GM19455 (cell line): Measurements from ENCODE around the gene OR4D2.

ENCODE experiments used
- ATAC-seq: cut with Tn5 transposase; IDR thresholded peaks from one replicate; pipeline ENCODE4 v1.9.1; 2021; ENCODE audit not compliant: unreplicated experiment

Gene OR4D2

GRCh38 chr17:58172369-58173071 is 5.7 kb downstream of the OR4D2 start:
- ATAC-seq, result no peak

DNA sequence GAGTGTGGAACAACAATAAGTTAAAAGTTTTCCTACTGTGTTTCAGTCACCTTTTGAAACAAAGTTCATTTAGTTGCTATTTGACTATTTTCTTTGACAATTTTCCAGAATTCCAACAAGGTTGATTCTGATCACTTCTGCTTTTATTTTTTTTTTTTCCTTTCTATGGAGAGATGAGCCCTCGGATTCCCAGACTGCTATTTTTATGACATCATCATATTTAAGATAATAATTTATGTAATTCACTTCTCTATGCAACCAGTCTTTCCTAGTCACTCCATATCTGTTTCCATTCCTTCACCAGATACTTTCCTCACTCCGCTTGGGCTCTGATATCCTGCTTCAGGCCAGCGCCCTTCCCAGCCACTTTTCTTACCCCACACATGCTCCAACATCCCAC is 8.1 kb downstream of the OR4D2 start:
- ATAC-seq, result no peak

- no peak for ATAC-seq
These were observed 9.4 kb downstream of the OR4D2 start for GRCh38 chr17:58176200-58176599.

DNA sequence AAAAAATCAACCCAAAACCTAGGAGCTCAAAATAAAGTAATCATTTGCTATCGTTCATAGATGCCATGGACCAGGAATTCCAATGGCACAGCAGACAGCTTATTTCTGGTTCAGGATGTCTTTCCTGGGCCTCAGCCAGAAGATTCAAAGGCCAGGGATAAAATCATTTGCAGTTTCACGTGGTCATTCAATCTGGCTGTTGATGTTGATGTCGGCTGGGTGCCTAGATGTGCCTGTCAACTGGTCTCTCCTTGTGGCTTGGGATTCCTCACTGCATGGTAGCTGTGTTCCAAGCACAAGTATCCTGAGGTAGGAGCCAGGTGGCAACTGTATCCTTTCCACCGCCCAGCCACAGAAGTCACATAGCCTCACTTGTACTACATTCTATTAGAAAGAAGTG is 15.0 kb downstream of the OR4D2 start:
- no peak for ATAC-seq

GRCh38 chr17:58183514-58183913 is 16.7 kb downstream of the OR4D2 start:
- ATAC-seq, result no peak

DNA sequence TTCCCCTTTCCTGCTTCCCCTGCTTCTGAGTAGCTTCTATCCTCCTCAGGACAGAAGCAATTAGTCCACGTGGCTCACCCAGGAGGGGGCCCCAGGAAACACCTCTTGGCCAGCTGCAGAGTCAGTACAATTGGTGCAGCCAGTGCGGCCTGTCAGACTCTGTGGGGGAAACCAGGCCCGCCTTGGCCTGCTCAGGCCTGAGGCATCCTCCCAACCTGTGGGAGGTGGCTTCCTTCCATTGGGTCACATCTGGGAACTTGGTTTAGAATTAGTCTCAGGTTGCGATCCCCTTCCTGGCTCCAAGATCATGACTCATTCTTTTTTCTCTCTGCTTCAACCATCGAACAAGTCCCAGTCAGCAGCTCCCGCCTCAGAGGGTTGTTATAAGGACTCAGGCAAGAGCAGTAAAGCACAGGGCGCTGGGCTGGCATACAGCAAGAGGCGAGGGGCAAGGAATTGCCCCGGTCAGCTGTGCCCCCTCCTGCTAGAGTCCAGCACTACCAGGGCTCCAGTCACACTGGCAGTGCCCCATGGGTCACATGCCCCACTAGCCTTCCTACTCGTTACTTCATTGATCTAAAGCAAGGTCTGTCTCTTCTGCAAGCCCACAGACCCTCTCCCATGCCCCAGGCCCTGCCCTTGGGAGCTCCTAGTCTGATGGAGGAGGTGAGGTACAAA is 17.7 kb downstream of the OR4D2 start:
- ATAC-seq, result no peak

DNA sequence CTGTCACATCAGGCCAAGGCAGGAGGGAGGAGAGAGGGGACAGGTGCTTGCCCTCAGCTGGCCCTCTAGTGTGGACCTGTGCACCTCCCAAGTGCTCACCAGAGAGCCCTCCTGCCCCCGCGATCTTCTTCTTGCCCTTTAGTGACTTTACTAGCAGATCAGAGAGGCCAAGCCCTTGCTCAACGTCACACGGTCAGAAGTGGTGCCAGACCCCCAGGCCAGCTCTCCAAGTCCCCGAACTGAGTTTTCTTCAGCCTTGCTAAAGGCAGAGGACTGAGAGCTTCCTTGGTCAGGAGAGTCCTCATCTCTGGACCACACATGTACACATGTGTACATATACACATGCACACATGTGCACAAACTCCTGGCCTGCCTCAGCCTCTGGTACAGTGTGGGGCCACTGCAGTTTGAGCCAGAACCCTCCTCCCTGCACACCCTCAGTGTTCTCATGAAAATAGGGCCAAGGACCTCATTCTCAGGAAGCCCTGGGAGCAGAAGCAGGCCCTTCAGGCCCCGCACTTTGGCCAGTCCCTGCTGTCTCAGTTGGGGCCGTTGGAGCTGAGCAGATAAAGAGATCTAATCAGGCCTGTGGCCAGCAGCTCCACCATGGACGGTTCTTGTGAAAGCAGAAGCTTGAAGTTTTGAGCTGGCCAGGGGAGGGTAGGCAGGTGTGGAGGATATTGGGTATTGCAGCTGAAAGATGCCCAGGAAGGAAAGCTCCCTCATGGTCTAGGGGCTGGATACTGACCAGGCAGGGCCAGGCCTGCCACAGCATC is 18.4 kb downstream of the OR4D2 start:
- no peak for ATAC-seq

GRCh38 chr17:58186591-58186990 is 19.8 kb downstream of the OR4D2 start:
- no peak for ATAC-seq

- no peak for ATAC-seq
These were observed 20.3 kb downstream of the OR4D2 start for GRCh38 chr17:58187063-58187462.

DNA sequence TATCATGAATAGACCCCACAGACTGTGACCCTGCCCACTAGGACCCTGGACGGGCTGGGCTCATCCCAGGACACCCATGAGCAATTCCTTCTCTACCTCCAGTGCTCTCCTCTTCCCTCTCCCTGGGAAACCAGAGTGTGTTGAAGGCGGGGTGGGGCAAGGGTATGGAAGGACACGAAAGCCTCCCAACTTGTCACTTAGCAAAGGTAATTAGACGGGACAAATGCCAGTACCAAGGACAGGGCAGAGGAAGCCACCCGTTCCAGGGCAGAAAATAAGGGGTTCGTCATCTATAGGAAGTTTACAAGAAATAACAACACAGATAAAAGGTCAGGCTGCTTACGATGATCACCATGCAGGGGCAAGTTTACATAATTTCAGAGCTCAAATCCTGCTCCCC is 20.9 kb downstream of the OR4D2 start:
- ATAC-seq, result no peak

- ATAC-seq, result no peak
These were observed 22.8 kb downstream of the OR4D2 start for GRCh38 chr17:58189436-58190146.

GRCh38 chr17:58191241-58191896 is 24.6 kb downstream of the OR4D2 start:
- ATAC-seq, result no peak

GRCh38 chr17:58192612-58193011 is 25.8 kb downstream of the OR4D2 start, which contains the start of gene EPX:
TSS of gene EPX (plus strand) at chr17:58192726. CDS start at chr17:58192847, 121 bp downstream.
- ATAC-seq, result no peak

DNA sequence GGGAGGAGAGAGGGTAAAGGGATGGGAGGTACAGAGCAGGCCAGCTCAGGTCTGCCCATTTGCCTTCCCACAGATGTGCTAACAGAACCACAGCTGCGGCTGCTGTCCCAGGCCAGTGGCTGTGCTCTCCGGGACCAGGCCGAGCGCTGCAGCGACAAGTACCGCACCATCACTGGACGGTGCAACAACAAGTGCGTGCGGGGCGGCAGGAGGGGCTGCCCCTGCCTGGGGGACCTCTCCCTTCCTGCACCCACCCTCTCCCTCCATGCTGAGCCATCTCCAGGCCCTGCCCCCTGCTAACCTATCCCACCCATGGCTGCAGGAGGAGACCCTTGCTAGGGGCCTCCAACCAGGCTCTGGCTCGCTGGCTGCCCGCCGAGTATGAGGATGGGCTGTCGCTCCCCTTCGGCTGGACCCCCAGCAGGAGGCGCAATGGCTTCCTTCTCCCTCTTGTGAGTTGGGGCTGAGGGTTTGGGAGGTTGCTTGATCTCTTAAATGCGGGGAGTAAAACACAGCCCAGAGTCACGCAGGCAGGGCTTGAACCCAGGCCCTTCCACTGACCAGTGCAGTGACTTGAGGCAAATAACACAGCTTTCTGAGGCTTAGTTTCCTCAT is 27.0 kb downstream of the OR4D2 start:
- ATAC-seq, result no peak

- ATAC-seq, result no peak
These were observed 28.8 kb downstream of the OR4D2 start for GRCh38 chr17:58195518-58196123.

GRCh38 chr17:58196610-58197009 is 29.8 kb downstream of the OR4D2 start:
- no peak for ATAC-seq

DNA sequence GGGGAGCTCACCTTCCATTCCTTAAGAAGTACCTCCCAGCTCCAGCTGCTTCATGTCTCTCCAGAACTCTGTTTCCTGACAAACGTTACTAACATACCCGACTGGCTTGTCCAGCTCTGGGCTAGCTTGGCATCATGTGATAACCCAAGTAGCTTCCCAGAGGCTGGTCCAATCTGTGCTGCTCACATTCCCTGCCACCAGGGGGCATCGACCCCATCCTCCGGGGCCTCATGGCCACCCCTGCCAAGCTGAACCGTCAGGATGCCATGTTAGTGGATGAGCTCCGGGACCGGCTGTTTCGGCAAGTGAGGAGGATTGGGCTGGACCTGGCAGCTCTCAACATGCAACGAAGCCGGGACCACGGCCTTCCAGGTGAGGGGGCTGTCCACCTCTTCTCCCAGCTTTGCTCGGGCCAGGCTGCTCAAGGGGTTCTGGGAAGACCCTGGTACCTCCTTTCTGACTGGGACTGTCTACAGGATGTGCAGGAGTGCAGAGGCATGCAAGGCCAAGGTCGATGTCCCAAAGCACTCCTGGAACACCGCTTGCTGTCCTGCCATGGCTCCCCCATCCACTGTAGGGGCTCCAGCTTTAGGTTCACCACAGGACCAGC is 33.3 kb downstream of the OR4D2 start:
- ATAC-seq, result no peak

DNA sequence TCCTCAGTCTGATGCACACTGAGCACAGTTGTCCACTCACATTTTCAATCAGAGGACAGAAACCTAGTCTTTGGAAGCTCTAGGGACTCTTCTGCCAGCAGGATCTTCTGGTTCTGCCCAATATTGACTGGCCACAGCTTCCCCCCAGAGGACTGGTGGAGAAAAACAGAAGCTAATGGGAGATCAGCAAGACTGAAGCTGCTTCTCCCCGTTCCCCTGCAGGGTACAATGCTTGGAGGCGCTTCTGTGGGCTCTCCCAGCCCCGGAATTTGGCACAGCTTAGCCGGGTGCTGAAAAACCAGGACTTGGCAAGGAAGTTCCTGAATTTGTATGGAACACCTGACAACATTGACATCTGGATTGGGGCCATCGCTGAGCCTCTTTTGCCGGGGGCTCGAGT is 36.1 kb downstream of the OR4D2 start:
- no peak for ATAC-seq

DNA sequence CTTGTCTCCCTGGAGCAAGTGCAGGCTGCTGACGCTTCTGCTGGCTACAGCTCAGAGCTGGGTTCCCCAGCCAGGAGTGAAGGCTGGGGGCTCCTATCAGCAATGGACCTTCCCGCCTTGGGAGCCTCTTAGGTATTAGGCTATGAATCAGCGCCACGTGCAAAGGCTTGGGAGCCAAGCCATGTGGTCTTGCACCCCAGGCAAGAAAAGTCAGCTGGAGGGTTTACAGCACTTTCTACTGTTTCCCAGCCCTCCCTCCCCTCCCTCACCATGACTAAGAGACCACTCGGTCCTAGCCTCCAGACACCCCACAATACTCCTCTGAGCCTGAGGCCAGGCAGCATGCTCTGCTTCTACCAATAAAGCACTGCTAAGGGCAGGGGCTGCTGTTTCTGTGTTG is 38.0 kb downstream of the OR4D2 start:
- ATAC-seq, result no peak

- no peak for ATAC-seq
These were observed 39.2 kb downstream of the OR4D2 start for GRCh38 chr17:58205936-58206335.
